C4-2B (cell line): ENCODE results near the gene CCDC188.

Experiments used
- CTCF ChIP-seq: fragments of 450-650 bp; conservative IDR thresholded peaks from 2 replicates; pipeline ENCODE4 v1.5.1; 2017; ENCODE audit warnings: mild to moderate bottlenecking
- ZFX ChIP-seq: fragments of 450-650 bp; IDR thresholded peaks from 2 replicates; pipeline ENCODE4 v1.6.1; 2017

GRCh38 chr22:20115691-20116375, 35.0 kb downstream of the CCDC188 start, which contains the start of gene RANBP1:
- no peak for TF ChIP-seq CTCF
- no peak for TF ChIP-seq ZFX
